ENCODE data around the gene ZNF41.

DNA sequence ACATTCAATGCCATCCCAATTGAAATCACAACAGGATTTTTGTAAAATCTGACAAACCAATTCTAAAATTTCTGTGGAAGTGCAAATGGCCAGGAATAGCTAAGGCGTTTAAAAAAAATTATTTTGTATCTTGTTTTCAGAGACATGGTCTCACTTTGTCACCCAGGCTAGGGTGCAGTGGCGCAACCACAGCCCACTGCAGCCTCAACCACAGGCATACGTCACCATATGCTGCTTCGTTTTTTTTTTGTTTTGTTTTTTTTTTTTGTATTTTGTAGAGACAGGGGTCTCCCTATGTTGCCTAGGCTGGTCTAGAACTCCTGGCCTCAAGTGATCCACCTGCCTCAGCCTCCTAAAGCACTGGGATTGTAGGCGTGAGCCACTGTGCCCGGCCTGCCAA is 24.5 kb downstream of the ZNF41 start:
- TF ChIP-seq POLR2A (IDR thresholded peaks at IDR 0.05) (no peak), POLR2AphosphoS5 (IDR thresholded peaks at IDR 0.05) (no peak)
- TF ChIP-seq, protein P1, sequence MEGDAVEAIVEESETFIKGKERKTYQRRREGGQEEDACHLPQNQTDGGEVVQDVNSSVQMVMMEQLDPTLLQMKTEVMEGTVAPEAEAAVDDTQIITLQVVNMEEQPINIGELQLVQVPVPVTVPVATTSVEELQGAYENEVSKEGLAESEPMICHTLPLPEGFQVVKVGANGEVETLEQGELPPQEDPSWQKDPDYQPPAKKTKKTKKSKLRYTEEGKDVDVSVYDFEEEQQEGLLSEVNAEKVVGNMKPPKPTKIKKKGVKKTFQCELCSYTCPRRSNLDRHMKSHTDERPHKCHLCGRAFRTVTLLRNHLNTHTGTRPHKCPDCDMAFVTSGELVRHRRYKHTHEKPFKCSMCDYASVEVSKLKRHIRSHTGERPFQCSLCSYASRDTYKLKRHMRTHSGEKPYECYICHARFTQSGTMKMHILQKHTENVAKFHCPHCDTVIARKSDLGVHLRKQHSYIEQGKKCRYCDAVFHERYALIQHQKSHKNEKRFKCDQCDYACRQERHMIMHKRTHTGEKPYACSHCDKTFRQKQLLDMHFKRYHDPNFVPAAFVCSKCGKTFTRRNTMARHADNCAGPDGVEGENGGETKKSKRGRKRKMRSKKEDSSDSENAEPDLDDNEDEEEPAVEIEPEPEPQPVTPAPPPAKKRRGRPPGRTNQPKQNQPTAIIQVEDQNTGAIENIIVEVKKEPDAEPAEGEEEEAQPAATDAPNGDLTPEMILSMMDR (IDR thresholded peaks at IDR 0.05), result no peak

Measured in prostate gland (tissue), 2 donors.